Measurements from ENCODE around the gene LRRC38. TPM values are rescaled to one million over a fixed set of nuclear protein-coding genes. Genes with fewer than 3 reads are reported as not detected.

The LRRC38 gene
- total RNA-seq, 4 donors from 2014 or later = 1.2 to 3.0 (median 2.3) TPM

DNA sequence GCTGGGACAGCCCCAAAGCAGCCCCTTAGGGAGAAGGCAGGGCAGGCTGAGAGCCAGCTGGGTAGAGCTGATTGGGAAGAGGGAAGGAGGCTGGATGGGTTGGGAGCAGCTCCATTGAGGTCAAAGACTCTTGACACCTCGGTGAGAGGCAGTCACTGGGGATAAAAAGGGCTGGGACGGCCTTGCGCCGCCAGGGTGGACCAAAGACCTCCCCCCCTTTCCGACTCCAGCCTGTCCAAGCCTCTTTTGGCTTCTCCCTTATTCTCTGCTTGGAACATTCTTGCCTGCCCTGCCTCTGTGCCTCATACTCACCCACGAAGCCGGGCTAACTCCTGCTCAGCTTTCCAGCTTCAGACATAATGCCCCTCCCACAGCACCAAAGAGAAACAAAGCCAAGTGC is 51.1 kb downstream of the LRRC38 start:
- WGBS, 2 donors = 63 to 70% methylated on average over 7 of the region's 7 CpGs
- TF ChIP-seq POLR2A (IDR thresholded peaks at IDR 0.05) = no peak
- TF ChIP-seq, protein P1, sequence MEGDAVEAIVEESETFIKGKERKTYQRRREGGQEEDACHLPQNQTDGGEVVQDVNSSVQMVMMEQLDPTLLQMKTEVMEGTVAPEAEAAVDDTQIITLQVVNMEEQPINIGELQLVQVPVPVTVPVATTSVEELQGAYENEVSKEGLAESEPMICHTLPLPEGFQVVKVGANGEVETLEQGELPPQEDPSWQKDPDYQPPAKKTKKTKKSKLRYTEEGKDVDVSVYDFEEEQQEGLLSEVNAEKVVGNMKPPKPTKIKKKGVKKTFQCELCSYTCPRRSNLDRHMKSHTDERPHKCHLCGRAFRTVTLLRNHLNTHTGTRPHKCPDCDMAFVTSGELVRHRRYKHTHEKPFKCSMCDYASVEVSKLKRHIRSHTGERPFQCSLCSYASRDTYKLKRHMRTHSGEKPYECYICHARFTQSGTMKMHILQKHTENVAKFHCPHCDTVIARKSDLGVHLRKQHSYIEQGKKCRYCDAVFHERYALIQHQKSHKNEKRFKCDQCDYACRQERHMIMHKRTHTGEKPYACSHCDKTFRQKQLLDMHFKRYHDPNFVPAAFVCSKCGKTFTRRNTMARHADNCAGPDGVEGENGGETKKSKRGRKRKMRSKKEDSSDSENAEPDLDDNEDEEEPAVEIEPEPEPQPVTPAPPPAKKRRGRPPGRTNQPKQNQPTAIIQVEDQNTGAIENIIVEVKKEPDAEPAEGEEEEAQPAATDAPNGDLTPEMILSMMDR (IDR thresholded peaks at IDR 0.05) = no peak
- DNase-seq (ENCODE audit: low spot score in 2 of 2) = no peak
- no peak overlapping the region for H3K4me3 ChIP-seq (ENCODE audit: low read depth, poor library complexity, severe bottlenecking)
- intact Hi-C loops (cut with DNase I; ENCODE audit: low total_unique reads) = no loop called here

DNA sequence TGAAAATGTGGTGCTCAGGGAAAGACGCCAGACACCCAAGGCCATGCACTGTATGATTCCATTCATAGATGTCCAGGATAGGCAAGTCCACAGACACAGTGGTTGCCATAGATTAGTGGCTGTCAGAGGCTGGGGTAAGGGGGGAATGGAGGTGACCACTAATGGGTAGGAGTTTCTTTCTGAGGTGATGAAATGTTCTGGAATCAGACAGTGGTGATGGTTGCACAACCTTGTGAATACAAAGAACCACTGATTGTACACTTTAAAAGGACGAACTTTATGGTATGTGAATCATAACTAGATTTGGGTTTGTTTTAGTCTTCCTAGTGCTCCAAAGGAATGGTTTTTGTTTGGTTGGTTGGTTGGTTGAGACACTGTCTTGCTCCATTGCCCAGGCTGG is 51.8 kb downstream of the LRRC38 start:
- TF ChIP-seq, protein P1 (IDR thresholded peaks at IDR 0.05) = no peak
- TF ChIP-seq POLR2A (IDR thresholded peaks at IDR 0.05) = no peak
- WGBS, 2 donors = 76 to 85% methylated on average over 2 of the region's 2 CpGs

DNA sequence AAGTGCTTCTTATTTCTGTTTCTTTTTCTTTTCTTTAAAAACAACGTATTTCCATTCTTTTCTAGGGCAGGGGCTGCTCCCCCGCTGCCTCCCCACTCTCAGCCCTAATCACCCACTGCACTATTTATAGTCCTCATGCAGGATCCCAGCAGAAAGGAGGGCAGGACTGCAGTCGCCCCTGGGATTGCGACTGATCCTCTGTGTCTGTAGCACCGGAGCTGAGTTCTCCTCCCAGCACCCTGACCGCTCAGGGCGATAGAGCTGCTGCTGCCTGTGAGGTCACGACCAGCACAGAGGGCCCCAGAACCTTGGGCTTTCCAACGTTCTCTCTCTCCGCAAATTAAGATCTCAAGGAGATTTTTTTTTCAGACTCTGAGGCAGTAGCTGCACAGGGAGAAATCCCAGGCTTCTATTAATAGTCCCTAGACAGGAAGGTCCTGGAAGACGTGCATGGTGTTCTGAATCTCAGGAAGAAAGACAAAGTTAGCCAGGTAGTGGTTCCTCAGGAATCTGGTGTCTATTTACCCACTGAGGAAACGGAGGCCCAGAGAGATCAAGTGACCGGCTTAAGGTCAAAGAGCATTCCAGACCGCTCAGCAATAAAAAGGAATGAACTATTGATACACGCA is 56.8 kb downstream of the LRRC38 start:
- TF ChIP-seq POLR2A (IDR thresholded peaks at IDR 0.05) = no peak
- TF ChIP-seq, protein P1 (IDR thresholded peaks at IDR 0.05) = no peak
- no peak overlapping the region for H3K4me3 ChIP-seq (ENCODE audit: low read depth, poor library complexity, severe bottlenecking)
- intact Hi-C loops (cut with DNase I; ENCODE audit: low total_unique reads) = no loop called here
- no peak for DNase-seq (ENCODE audit: low spot score in 2 of 2)
- 71 to 73% methylated on average over 15 of the region's 15 CpGs for WGBS, 2 donors

More for the DNA sequence above, 51.8 kb downstream of the LRRC38 start:
- H3K4me3 ChIP-seq (ENCODE audit: low read depth, poor library complexity, severe bottlenecking) = no peak overlapping the region
- DNase-seq (ENCODE audit: low spot score in 2 of 2) = no peak
- intact Hi-C loops (cut with DNase I; ENCODE audit: low total_unique reads) = no loop called here

DNA sequence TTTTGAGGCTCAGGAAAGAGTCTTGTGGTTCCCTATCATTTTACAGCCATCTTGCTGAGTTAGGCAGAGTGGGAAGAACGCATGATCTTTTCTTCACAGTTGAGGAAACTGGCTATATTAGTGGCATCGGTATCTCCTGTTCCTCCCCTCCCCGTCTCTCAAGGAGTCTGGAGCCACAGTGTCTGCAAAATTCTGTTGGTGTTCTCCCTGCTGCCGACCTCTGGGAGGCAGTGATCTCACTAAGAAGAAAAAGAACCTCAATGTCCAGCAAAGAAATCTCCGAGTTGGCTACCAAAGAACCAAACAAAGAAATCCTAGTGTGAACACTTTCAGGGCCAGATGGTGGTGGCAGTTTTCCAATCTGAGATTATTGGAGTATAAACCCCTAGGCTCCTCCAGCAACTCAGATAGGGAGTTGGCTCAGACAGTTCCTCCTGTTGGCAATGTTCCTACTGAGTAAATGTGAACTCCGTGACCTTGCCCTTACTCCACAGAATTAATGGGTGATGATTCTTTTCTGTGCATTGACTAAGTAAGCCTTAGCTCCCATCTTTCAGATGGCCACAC is 62.3 kb downstream of the LRRC38 start:
- no peak overlapping the region for H3K4me3 ChIP-seq (ENCODE audit: low read depth, poor library complexity, severe bottlenecking)
- intact Hi-C loops (cut with DNase I; ENCODE audit: low total_unique reads) = no loop called here
- DNase-seq (ENCODE audit: low spot score in 2 of 2) = no peak
- 40 to 60% methylated on average over 6 of the region's 6 CpGs for WGBS, 2 donors
- TF ChIP-seq POLR2A (IDR thresholded peaks at IDR 0.05) = no peak
- TF ChIP-seq, protein P1 (IDR thresholded peaks at IDR 0.05) = no peak

DNA sequence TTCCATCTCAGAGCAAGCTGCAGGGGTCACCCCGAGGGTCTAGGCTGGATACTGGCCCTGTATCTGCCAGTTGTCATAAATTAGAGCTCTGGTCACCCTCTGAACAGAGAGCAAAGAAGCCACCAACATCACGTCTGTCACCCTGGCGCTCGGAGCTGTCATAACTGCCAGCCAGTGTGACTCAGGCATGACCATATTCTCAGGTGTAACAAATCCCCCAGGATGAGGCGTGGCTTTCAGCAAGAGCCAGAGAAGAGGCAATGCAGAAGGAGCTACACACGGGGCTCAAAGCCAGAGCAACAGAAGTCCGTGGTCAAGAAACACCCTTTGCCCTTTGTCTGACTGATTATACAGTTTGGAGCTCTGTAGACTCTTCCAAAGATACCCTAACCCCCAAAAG is 63.6 kb downstream of the LRRC38 start:
- TF ChIP-seq, protein P1 (IDR thresholded peaks at IDR 0.05) = no peak
- TF ChIP-seq POLR2A (IDR thresholded peaks at IDR 0.05) = no peak
- intact Hi-C loops (cut with DNase I; ENCODE audit: low total_unique reads) = no loop called here
- no peak for DNase-seq (ENCODE audit: low spot score in 2 of 2)
- no peak overlapping the region for H3K4me3 ChIP-seq (ENCODE audit: low read depth, poor library complexity, severe bottlenecking)
- WGBS, 2 donors = 37 to 51% methylated on average over 7 of the region's 7 CpGs

Measured in lower leg skin (tissue), 4 donors.